C4-2B (cell line): ENCODE data around the gene RASSF5.
"Not testable (repeated sequence)": the region's sequence is repeated elsewhere in the genome, so short reads cannot be mapped to it uniquely, and the experiment has no call there.

ENCODE experiments used
- ZFX ChIP-seq: fragments of 450-650 bp; IDR thresholded peaks from 2 replicates; pipeline ENCODE4 v1.6.1; 2017
- TF ChIP-seq, protein P1 (sequence below): fragments of 450-650 bp; conservative IDR thresholded peaks from 2 replicates; pipeline ENCODE4 v1.5.1; 2017; ENCODE audit warnings: mild to moderate bottlenecking

DNA sequence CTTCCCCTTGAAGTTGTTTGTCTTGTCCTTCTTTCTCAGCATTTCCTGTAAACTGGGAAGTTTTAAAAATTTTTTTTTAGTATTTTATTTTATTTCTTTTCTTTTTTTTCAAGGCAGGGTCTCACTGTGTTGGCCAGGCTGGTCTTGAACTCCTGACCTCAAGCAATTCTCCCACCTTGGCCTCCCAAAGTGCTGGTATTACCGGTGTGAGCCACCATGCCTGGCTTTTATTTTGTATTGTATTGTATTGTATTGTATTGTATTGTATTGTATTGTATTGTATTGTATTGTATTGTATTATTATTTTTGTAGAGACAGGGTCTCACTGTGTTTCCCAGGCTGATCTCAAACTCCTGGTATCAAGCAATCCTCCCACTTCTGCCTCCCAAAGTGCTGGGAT is 23.5 kb upstream of the RASSF5 start:
- TF ChIP-seq, protein P1, sequence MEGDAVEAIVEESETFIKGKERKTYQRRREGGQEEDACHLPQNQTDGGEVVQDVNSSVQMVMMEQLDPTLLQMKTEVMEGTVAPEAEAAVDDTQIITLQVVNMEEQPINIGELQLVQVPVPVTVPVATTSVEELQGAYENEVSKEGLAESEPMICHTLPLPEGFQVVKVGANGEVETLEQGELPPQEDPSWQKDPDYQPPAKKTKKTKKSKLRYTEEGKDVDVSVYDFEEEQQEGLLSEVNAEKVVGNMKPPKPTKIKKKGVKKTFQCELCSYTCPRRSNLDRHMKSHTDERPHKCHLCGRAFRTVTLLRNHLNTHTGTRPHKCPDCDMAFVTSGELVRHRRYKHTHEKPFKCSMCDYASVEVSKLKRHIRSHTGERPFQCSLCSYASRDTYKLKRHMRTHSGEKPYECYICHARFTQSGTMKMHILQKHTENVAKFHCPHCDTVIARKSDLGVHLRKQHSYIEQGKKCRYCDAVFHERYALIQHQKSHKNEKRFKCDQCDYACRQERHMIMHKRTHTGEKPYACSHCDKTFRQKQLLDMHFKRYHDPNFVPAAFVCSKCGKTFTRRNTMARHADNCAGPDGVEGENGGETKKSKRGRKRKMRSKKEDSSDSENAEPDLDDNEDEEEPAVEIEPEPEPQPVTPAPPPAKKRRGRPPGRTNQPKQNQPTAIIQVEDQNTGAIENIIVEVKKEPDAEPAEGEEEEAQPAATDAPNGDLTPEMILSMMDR: not testable (repeated sequence)
- not testable (repeated sequence) for TF ChIP-seq ZFX
